ENCODE data around the gene TMEM245. TPM values are rescaled to one million over a fixed set of nuclear protein-coding genes. Genes with fewer than 3 reads are reported as not detected.

Gene TMEM245
- total RNA-seq, 1 donor from 2014 or later: 43.8 TPM

- H3K9me3 Mint-ChIP-seq (ENCODE audit: low read depth): no peaks in the 10 kb centered on the region
- H3K4me1 Mint-ChIP-seq (ENCODE audit: low read depth): peaks cover 19% of the 10 kb centered on the region
- DNase-seq (ENCODE audit: low spot score): no peak
- H3K36me3 Mint-ChIP-seq (ENCODE audit: low read depth): peaks cover 31% of the 10 kb centered on the region
- H3K27me3 Mint-ChIP-seq (ENCODE audit: low read depth): no peaks in the 10 kb centered on the region
- TF ChIP-seq CTCF (IDR thresholded peaks at IDR 0.05): no peak
- H3K4me3 Mint-ChIP-seq (ENCODE audit: unreplicated experiment): no peak overlapping the region
- peak overlapping the region; percentile 49 for H3K27ac Mint-ChIP-seq (ENCODE audit: unreplicated experiment)
Observed at GRCh38 chr9:109087795-109088194, 32.0 kb downstream of the TMEM245 start.

- Mint-ChIP-seq H3K27me3 (ENCODE audit: low read depth) (no peaks in the 10 kb centered on the region), H3K36me3 (ENCODE audit: low read depth) (peaks cover 26% of the 10 kb centered on the region), H3K27ac (ENCODE audit: unreplicated experiment) (no peak overlapping the region), H3K9me3 (ENCODE audit: low read depth) (no peaks in the 10 kb centered on the region), H3K4me1 (ENCODE audit: low read depth) (peaks cover 11% of the 10 kb centered on the region), H3K4me3 (ENCODE audit: unreplicated experiment) (no peak overlapping the region)
- no peak for DNase-seq (ENCODE audit: low spot score)
- TF ChIP-seq CTCF (IDR thresholded peaks at IDR 0.05): no peak
Observed at GRCh38 chr9:109086221-109086620, 33.5 kb downstream of the TMEM245 start.

DNA sequence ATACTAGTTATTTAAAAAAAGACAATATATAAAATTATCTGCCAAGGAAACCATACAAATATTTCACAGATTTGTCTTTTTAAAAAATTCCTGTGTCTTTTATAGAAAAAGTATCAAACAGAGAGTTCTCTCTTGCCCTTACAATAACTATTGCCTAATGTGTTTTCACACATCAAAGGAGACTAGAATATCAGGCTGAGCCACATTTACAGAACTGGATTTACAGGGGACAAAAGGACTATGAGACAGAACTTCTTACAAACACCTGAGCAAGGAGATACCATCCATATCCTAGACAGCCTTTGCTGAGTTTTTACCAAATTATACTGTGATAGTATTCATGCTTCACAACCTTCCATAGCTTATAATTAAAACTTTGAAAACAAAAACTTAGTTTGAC, 34.2 kb downstream of the TMEM245 start:
- no peak for TF ChIP-seq CTCF (IDR thresholded peaks at IDR 0.05)
- Mint-ChIP-seq H3K36me3 (ENCODE audit: low read depth) (peaks cover 26% of the 10 kb centered on the region), H3K4me1 (ENCODE audit: low read depth) (peaks cover 11% of the 10 kb centered on the region), H3K27me3 (ENCODE audit: low read depth) (no peaks in the 10 kb centered on the region), H3K27ac (ENCODE audit: unreplicated experiment) (no peak overlapping the region), H3K4me3 (ENCODE audit: unreplicated experiment) (no peak overlapping the region), H3K9me3 (ENCODE audit: low read depth) (no peaks in the 10 kb centered on the region)
- DNase-seq (ENCODE audit: low spot score): no peak

- Mint-ChIP-seq H3K9me3 (ENCODE audit: low read depth) (no peaks in the 10 kb centered on the region), H3K4me1 (ENCODE audit: low read depth) (peaks cover 11% of the 10 kb centered on the region), H3K4me3 (ENCODE audit: unreplicated experiment) (no peak overlapping the region), H3K36me3 (ENCODE audit: low read depth) (peaks cover 21% of the 10 kb centered on the region), H3K27me3 (ENCODE audit: low read depth) (no peaks in the 10 kb centered on the region), H3K27ac (ENCODE audit: unreplicated experiment) (no peak overlapping the region)
- no peak for TF ChIP-seq CTCF (IDR thresholded peaks at IDR 0.05)
- no peak for DNase-seq (ENCODE audit: low spot score)
Observed at GRCh38 chr9:109083813-109084405, 35.8 kb downstream of the TMEM245 start.

DNA sequence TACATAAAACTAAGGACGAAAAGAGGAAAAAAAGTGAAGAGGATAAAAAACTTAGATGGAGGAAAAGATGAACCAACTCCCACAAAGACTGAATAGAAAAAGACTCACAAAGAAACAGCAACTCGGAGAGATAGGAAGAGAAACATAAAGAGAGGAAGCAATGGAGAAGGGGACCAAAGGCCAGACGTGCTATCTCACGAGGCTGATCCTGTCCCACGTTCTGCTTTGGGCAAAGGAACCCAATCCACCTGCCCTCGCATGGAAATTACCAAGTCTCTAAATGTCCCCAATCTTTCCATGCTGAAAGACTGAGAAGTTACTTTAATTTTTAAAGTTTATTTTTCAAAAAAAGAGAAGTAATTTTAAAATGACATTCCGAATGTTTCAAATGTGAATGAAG, 36.6 kb downstream of the TMEM245 start:
- no peaks in the 10 kb centered on the region for H3K9me3 Mint-ChIP-seq (ENCODE audit: low read depth)
- peak overlapping the region; percentile 59 for H3K27ac Mint-ChIP-seq (ENCODE audit: unreplicated experiment)
- peaks cover 23% of the 10 kb centered on the region for H3K36me3 Mint-ChIP-seq (ENCODE audit: low read depth)
- peaks cover 8% of the 10 kb centered on the region for H3K4me1 Mint-ChIP-seq (ENCODE audit: low read depth)
- no peaks in the 10 kb centered on the region for H3K27me3 Mint-ChIP-seq (ENCODE audit: low read depth)
- H3K4me3 Mint-ChIP-seq (ENCODE audit: unreplicated experiment): no peak overlapping the region
- TF ChIP-seq CTCF (IDR thresholded peaks at IDR 0.05): no peak
- no peak for DNase-seq (ENCODE audit: low spot score)
